GM19397 (cell line): ENCODE data around the gene COL6A3.

ENCODE experiments used
- ATAC-seq: cut with Tn5 transposase; IDR thresholded peaks from one replicate; pipeline ENCODE4 v1.9.1; 2021; ENCODE audit warnings: mild to moderate bottlenecking, moderate library complexity; ENCODE audit not compliant: unreplicated experiment

The COL6A3 gene

GRCh38 chr2:237441605-237442274 lies 27.8 kb upstream of the COL6A3 start:
- no peak for ATAC-seq

DNA sequence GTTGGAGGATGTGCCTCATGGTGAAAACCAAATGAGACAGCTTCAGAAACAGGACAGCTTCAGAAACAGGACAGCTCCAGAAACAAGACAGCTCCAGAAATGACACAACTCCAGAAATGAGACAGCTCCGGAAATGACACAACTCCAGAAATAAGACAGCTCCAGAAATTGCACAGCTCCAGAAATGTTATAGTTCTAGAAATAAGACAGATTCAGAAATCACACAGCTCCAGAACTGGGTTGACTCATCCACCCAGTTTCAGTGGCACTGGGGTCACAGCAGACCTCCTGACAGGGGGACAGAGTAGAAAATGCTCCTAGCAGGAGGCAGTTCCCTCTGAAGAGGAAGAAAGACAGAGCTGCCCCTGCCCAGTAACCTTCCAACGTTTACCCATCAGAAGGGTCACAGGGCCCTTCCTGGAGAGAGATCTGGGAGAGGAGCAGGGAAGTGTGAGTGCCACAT lies 26.9 kb upstream of the COL6A3 start:
- no peak for ATAC-seq

- ATAC-seq, result no peak
Observed at GRCh38 chr2:237438080-237438940, 24.3 kb upstream of the COL6A3 start.

DNA sequence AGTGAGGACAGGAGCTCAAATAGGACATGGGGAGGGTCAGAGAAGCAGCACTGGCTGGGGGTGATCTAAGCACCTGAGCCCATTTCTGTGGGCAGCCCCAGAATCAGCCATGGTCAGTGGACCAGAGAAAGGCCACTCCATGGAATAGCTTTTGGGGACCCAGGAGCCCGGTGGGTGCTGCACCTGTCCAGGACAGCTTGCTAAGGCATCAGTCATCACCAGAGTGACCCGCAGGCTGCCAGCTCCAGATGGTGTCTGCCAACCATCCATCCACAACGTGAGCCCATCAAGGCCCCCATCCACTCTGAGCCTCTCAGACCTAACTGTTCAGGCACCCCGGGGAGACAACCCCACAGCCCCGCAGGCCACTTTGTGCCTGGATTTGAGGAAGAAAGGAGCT lies 23.6 kb upstream of the COL6A3 start:
- no peak for ATAC-seq

DNA sequence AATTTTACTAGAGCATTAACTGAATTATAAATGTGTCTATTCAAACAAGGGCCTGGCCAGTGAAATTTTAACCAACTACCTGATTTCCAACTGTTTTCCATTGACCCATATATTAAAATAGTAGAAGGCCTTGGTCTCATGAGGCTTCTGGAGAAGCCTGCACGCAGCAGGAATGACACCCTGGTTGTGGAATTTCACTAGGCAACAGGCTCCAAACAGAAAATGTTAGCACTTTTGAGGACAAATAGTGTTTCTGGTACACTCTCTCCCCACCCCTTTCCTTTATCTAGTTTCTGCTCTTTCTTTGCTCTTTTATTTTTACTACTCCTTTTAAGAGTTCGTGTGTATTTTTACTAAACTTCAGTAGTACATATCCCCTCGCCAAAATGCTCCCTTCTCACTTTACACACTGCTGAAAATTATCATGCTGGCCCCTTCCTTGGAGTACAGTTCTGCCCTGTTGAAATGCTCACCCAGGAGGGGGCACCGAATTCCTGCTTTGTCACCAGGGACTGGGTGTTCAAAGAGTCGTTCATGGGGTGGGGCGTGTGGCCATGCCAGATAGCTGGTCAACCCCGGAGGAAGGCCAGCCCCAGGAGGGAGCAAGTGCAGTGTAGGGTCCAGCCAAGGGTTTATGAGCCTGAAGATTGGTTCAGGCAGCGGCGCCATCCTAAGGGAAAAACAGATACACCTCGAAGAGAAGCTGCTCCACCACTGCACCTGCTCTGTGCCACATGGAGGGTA lies 22.1 kb upstream of the COL6A3 start:
- ATAC-seq, result no peak

GRCh38 chr2:237434866-237435311 lies 20.9 kb upstream of the COL6A3 start:
- no peak for ATAC-seq

- ATAC-seq, result no peak
Observed at GRCh38 chr2:237433920-237434676, 20.1 kb upstream of the COL6A3 start.

- ATAC-seq, result no peak
Observed at GRCh38 chr2:237432484-237433092, 18.6 kb upstream of the COL6A3 start.

DNA sequence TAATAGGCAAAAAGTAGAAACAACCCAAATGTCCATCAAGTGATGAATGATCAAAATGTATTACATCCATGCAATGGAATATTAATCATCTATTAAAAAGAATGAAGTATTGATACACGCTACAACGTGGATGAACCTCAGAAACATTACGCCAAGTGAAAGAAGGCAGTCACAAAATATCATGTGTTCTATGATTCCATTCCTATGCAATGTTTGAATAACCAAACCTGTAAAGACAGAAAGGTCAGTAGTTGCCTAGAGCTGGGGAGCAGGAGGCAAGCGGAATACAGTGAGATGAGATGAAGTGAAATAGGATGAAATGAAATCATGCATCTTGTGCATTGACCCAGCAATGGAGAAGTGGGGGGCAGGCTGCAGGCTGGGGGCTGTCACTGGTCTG lies 17.9 kb upstream of the COL6A3 start:
- ATAC-seq, result no peak

DNA sequence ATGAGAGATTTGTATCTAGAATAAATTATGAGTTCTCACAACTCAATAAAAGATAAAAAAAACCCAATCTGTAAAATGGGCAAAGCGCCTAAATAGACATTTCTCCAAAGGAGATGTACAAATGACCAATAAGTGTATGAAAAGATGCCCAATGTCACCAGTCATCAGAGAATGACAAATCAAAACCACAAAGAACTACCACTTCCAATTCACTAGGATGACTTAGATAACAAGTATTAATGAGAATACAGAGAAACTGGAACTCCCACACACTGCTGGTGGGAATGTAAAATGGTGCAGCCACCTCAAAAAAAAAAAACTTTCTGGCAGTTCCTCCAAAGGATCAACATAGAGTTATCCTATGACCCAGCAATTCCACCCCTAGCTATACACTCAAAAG lies 17.4 kb upstream of the COL6A3 start:
- ATAC-seq, result no peak

DNA sequence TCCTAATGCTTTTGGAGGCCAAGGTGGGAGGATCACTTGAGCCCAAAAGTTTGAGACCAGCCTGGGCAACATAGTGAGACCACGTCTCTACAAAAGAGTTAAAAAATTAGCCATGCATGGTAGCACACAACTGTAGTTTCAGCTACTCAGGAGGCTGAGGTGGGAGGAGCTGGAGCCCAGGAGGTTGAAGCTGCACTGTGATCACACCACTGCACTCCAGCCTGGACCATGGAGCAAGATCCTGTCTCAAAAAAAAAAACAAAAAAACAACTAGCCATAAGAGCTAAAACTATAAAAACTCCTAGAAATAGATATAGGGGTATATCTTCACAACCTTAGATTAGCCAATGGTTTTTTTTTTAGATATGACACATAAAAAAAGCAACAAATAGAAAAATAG lies 16.9 kb upstream of the COL6A3 start:
- ATAC-seq, result no peak

DNA sequence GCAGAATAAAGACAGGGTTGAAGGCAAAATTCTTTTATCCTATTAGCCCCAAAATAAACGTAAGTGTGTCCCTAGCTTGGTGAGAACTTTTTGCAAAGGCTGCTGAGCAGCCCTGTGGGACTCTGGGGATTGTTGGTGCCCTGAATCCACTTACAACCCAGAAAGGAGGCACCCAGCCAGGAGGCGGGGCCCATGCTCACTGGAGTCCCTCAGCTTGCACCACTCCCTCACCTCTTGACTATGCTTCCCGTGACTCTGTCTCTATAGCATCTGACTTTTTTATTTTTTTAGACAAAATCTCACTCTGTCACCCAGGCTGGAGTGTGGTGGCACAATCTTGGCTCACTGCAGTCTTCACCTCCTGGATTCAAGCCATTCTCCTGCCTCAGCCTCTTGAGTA lies 15.8 kb upstream of the COL6A3 start:
- no peak for ATAC-seq

- no peak for ATAC-seq
Observed at GRCh38 chr2:237427769-237428506, 14.0 kb upstream of the COL6A3 start.

DNA sequence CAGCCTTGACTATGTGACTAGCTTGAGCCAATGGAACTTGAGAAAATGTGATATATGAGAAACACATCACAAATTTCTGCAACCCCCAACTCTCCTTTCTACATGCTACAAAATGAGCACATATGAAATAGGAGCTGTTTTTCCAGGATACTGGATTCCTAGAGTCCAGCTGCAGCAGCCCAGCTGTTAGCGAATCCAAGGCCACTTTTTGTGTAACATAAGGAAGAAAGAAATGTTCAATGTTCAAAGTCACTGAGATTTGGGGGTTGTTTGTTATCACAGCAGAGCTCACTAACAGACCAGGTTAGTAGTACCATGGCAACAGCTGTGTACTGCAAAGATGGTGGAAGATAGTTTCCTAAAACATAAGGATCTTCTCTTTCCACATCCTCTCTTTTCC lies 12.6 kb upstream of the COL6A3 start:
- ATAC-seq, result no peak

DNA sequence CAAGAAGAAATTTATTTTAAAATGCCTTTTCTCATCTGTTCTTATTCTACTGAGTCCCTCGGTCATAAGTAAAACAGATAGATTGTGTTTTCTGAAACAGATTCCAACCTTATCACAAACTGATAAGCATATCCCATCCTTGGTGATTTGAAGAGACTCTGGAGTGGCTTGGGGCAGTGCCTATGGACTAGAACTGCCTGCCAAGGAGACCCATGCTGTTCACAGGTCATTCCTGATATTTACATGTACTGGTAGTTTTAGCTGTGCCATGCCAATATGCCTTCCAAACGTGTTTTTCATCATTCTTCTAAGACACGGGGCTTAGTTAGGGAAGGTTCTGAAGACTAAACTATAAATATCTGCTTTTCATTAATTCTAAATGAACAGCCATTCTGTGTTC lies 11.4 kb upstream of the COL6A3 start:
- no peak for ATAC-seq

GRCh38 chr2:237424544-237424943 lies 10.6 kb upstream of the COL6A3 start:
- ATAC-seq, result no peak

DNA sequence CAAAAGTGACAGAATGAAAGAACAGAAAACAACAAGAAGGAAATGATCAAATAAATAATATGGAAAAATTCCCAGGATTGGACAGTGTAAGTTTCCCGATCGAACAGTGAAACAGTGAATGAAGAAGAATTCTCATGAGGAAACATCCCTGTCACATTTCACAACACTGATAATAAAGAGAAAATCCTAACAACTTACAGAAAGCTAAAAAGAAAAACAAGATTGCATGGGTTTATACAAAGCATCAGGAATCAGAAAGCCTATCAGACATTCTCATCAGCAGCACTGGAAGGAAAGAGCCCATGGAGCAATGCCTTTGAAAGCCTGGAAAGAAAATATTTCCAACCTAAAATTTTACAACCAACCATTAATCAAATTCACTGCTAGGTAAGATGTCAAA lies 9.9 kb upstream of the COL6A3 start:
- ATAC-seq, result no peak

DNA sequence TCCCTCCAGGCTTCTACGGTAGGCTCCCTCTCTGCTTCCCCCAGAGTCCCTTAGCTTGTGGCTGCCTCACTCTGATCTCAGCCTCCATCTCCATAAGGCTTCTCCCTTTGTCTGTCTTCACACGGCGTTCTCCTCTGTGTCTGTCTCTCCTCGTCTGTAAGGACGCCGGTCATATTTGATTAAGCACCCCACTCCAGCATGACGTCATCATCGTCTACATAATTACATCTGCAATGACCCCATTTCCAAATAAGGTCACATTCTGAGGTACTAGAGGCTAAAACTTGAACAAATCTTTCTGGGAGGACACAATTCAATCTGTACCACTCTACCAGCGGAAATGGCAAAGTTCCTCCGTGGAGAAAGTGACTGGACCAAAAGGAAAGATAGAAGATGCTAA lies 8.3 kb upstream of the COL6A3 start:
- no peak for ATAC-seq

GRCh38 chr2:237421542-237422116 lies 7.7 kb upstream of the COL6A3 start:
- no peak for ATAC-seq
